GM19099 (cell line): ENCODE measurements around the gene C1orf210.

Source experiments
- POLR2A ChIP-seq: IDR thresholded peaks from 3 replicates; pipeline ENCODE4 v1.6.1; 2011; ENCODE audit warnings: low read depth; ENCODE audit not compliant: insufficient read length; ENCODE audit errors: extremely low read depth

Gene C1orf210

DNA sequence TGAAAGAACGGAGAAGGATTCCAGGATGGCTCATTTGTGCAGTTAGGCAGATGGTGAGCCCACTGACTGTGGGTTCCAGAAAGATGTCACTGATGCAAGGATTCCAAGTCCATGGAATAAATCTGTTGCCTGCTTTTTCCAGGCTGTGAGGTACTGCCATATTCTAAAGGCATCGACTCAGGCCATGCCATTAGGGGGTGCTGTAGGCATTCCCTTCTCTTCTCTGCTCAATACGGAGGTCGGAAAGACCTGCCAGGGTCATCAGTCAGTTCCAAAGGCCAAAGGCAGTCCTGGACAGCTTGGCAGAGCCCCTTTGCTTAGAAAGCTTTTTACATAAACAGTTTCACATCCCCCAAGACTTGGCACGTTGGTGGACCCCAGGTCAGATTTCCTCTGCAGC lies 47.3 kb downstream of the C1orf210 start:
- TF ChIP-seq POLR2A = no peak

- TF ChIP-seq POLR2A = no peak
Observed at GRCh38 chr1:43237121-43237520, 48.3 kb downstream of the C1orf210 start.

GRCh38 chr1:43235451-43236121 lies 49.8 kb downstream of the C1orf210 start:
- TF ChIP-seq POLR2A = no peak

DNA sequence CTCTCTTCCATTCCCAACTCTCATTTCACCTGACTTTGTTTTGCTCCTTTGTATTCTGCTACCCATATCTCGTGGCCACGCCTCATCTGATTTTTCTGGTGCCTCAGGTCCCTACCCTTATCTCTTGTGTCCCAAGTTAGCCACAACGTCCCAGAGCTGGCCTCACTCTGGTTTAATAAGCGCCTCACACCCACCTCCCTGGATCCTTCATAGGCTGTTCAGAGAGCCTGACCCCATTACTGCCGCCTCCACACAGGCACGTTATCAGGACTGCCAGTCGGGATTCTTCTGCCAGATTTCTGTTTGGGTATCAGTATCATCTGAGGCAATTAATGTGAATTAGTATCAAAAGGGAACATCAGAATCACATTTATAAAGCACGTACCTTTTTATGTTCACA lies 50.3 kb downstream of the C1orf210 start:
- no peak for TF ChIP-seq POLR2A

- TF ChIP-seq POLR2A = no peak
Observed at GRCh38 chr1:43234267-43234666, 51.1 kb downstream of the C1orf210 start.

DNA sequence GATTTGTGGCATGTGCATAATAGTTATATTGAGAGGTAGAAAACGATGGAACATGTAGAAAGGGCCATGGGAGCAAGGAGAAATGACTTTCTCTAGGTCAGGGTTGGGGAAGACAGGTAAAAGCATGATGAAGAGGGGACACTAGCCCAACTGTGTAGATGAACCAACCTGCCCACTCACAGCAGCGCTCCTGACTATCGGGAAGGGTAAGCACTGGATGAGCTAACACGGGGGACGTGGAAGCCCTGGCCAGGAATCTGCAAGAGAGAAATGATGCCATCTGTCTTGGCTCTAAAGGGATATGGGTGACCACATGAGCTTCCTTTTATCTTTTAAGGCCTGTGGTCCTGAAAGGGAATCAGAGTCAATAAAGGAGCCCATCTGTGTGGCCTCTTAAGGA lies 51.8 kb downstream of the C1orf210 start:
- TF ChIP-seq POLR2A = no peak

DNA sequence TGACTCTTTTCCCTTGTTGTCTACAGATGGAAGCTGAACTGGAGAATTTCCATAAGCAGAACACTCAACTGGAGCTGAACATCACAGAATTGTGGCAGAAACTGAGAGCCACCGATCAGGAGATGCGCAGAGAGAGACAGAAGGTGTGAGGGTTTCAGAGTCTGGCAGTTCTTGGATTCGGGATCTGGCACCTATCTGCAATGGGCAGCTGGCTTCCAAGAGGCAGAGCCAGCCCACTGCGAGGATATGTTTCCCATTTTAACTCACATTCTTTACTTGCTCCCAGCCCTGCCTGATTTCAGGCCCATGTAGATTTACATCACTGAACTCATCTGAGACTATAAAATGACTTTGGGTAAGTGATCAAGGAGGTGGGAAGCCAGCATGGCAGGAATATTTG lies 52.9 kb downstream of the C1orf210 start:
- no peak for TF ChIP-seq POLR2A

DNA sequence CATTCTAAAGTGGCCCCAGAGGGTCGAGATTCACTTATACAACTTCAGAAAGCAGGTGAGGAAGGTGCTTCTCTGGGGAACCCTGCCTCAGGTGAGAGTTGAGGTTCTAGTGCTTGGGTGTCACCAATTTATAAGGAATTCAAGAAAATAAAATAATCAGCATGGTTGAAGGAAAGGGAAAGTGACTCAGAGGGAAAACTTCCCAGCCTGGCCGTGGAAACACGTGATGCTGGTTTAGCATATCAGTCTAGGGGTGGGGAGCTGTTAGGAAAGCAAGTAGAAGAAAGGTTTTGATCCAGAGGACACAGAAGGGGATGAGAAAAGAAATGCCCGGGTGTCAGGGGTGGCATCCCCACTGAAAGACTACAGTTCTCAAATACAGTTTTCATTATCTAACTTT lies 53.3 kb downstream of the C1orf210 start:
- no peak for TF ChIP-seq POLR2A
